ENCODE results near the gene MCM3.
A peak's percentile ranks its signal among the peaks of the same experiment; 100 is the strongest.

DNA sequence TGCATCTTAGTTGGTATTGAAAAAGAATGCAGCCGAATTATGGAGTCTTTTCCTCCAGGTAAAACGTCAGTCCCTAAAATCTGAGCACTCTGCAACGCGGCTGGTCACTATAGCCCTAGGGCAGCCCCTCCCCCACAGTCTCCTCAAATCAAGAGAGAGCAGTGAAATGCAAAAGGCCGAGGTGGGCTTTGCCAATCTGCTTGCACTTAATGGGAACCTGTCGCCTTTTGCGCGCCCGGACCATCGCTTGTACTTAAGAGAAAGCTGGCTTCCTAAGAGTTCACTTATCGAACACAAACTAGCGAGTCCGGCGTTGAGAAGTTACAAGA is 447 bp downstream of the MCM3 start:
- TF ChIP-seq POLR2AphosphoS5 (IDR thresholded peaks at IDR 0.05; ENCODE audit: low read depth, low read length), result 0 out of 2 replicates have a peak, but pooled peaks have one; percentile 21
- no peak for TF ChIP-seq TAF1 (IDR thresholded peaks at IDR 0.05; ENCODE audit: borderline replicate concordance, insufficient read depth, low read length)
- TF ChIP-seq, protein P1, sequence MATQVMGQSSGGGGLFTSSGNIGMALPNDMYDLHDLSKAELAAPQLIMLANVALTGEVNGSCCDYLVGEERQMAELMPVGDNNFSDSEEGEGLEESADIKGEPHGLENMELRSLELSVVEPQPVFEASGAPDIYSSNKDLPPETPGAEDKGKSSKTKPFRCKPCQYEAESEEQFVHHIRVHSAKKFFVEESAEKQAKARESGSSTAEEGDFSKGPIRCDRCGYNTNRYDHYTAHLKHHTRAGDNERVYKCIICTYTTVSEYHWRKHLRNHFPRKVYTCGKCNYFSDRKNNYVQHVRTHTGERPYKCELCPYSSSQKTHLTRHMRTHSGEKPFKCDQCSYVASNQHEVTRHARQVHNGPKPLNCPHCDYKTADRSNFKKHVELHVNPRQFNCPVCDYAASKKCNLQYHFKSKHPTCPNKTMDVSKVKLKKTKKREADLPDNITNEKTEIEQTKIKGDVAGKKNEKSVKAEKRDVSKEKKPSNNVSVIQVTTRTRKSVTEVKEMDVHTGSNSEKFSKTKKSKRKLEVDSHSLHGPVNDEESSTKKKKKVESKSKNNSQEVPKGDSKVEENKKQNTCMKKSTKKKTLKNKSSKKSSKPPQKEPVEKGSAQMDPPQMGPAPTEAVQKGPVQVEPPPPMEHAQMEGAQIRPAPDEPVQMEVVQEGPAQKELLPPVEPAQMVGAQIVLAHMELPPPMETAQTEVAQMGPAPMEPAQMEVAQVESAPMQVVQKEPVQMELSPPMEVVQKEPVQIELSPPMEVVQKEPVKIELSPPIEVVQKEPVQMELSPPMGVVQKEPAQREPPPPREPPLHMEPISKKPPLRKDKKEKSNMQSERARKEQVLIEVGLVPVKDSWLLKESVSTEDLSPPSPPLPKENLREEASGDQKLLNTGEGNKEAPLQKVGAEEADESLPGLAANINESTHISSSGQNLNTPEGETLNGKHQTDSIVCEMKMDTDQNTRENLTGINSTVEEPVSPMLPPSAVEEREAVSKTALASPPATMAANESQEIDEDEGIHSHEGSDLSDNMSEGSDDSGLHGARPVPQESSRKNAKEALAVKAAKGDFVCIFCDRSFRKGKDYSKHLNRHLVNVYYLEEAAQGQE (IDR thresholded peaks at IDR 0.05; ENCODE audit: insufficient read depth in 1 of 2, low read depth in 2 of 2, low read length in 2 of 2), result no peak
- TF ChIP-seq SIN3A (IDR thresholded peaks at IDR 0.05; ENCODE audit: borderline replicate concordance, insufficient read depth, low read length), result no peak
- TF ChIP-seq FOXP2 (optimal IDR thresholded peaks at IDR 0.05; ENCODE audit: borderline replicate concordance, extremely low read depth, extremely low read length, insufficient read depth), result no peak

Data from PFSK-1 (cell line).